ENCODE results near the gene SLC36A4. TPM values are rescaled to one million over a fixed set of nuclear protein-coding genes. Genes with fewer than 3 reads are reported as not detected.

The SLC36A4 gene
- total RNA-seq, 4 donors from 2014 or later: 4.8 to 15.3 (median 6.2) TPM

Other genes with a start within 250 kb of the SLC36A4 start
- not detected for gene MTNR1B, start 228.3 kb downstream of the SLC36A4 start, total RNA-seq
- not detected for gene DEUP1, start 132.8 kb upstream of the SLC36A4 start, total RNA-seq

All from lower leg skin (tissue), 4 donors.